T-cell (primary cell): Measurements from ENCODE around the gene PPIL6. TPM values are rescaled to one million over a fixed set of nuclear protein-coding genes. Genes with fewer than 3 reads are reported as not detected.
A peak's percentile ranks its signal among the peaks of the same experiment; 100 is the strongest.
"Not testable (repeated sequence)": the region's sequence is repeated elsewhere in the genome, so short reads cannot be mapped to it uniquely, and the experiment has no call there.

ENCODE experiments used
- ATAC-seq, 4 experiments: fragments of 200-7000 bp in 3 of 4; fragments of 150-1000 bp in 1 of 4; cut with Tn5 transposase; replicated peaks in 1 of 4; 1 replicate in 3 of 4; 2 replicates in 1 of 4; pipeline ENCODE4 v1.10.0; 2021; ENCODE audit warnings: moderate library complexity in 3 of 4, mild to moderate bottlenecking in 2 of 4, moderate number of reproducible peaks in 1 of 4
- CTCF ChIA-PET, 2 donors: fragments of 300-600 bp; sonication (Branson Sonifier 250); formaldehyde crosslinking; loops; one replicate each; lab custom pipeline; 2022; ENCODE audit warnings: antibody characterized with exemption in 2 of 2; lab: Charles Lee
- POLR2A ChIA-PET, 2 donors: fragments of 300-600 bp; sonication (Branson Sonifier 250); formaldehyde crosslinking; loops; one replicate each; lab custom pipeline; 2022; ENCODE audit warnings: antibody characterized with exemption in 2 of 2; lab: Charles Lee
- DNase-seq, 35 experiments: peaks; one replicate each; pipeline versions ENCODE4 v3.0.0 to v3.0.0-alpha.2; 2013 to 2023
- H3K27ac ChIP-seq: one replicate; pipeline ENCODE4 v1.5.1; 2013; ENCODE audit warnings: low read length
- H3K27me3 ChIP-seq, 2 experiments: replicated peaks in 1 of 2; 1 replicate in 1 of 2; 2 replicates in 1 of 2; pipeline versions ENCODE4 v1.6.1 to v1.7.0; 2013; ENCODE audit warnings: low read length in 1 of 2, mixed read lengths in 1 of 2; ENCODE audit not compliant: control insufficient read depth in 2 of 2, insufficient read depth in 2 of 2; ENCODE audit errors: extremely low read depth in 1 of 2
- H3K36me3 ChIP-seq, 2 donors: 1 replicate in 1 of 2; 2 replicates in 1 of 2; pipeline versions ENCODE4 v1.6.1 to v1.7.0; 2013; ENCODE audit warnings: low read length in 1 of 2; ENCODE audit not compliant: control insufficient read depth in 2 of 2, insufficient read depth in 1 of 2; ENCODE audit errors: extremely low read depth in 1 of 2
- H3K4me1 ChIP-seq, 2 experiments: 1 replicate in 1 of 2; 2 replicates in 1 of 2; pipeline versions ENCODE4 v1.6.1 to v1.7.0; 2013; ENCODE audit warnings: low read length in 2 of 2, mixed read lengths in 1 of 2; ENCODE audit not compliant: insufficient read depth in 2 of 2, control insufficient read depth in 1 of 2; ENCODE audit errors: extremely low read depth in 1 of 2
- H3K4me3 ChIP-seq, 2 donors: 1 replicate in 1 of 2; 2 replicates in 1 of 2; pipeline versions ENCODE4 v1.5.1 to v1.7.0; 2013; ENCODE audit warnings: mild to moderate bottlenecking in 2 of 2, low read length in 1 of 2, moderate library complexity in 1 of 2; ENCODE audit not compliant: control insufficient read depth in 1 of 2; ENCODE audit errors: extremely low read depth in 1 of 2
- H3K9me3 ChIP-seq: 2 replicates; pipeline ENCODE4 v1.7.0; 2013
- H3K27ac Mint-ChIP-seq, 2 donors: one replicate each; pipeline ENCODE4 v1.8.0; 2020 to 2021; ENCODE audit warnings: mild to moderate bottlenecking in 2 of 2, mixed read lengths in 2 of 2
- H3K27me3 Mint-ChIP-seq, 2 donors: one replicate each; pipeline ENCODE4 v1.8.0; 2021 to 2022; ENCODE audit warnings: mixed read lengths in 2 of 2
- H3K36me3 Mint-ChIP-seq: one replicate; pipeline ENCODE4 v1.8.0; 2021; ENCODE audit warnings: mixed read lengths
- H3K4me1 Mint-ChIP-seq, 3 donors: one replicate each; pipeline ENCODE4 v1.8.0; 2020 to 2022; ENCODE audit warnings: mixed read lengths in 3 of 3, mild to moderate bottlenecking in 1 of 3
- H3K4me3 Mint-ChIP-seq, 3 donors: one replicate each; pipeline ENCODE4 v1.8.0; 2020 to 2022; ENCODE audit warnings: mild to moderate bottlenecking in 3 of 3, mixed read lengths in 3 of 3, moderate library complexity in 3 of 3
- H3K9me3 Mint-ChIP-seq, 3 donors: one replicate each; pipeline ENCODE4 v1.8.0; 2020 to 2022; ENCODE audit warnings: mixed read lengths in 3 of 3
- whole genome bisulfite sequencing: methylation state at CpG from one replicate; pipeline ENCODE4 v1.1.5; 2013; ENCODE audit warnings: missing lambda C conversion rate; ENCODE audit not compliant: insufficient coverage; 5-methylcytosine and 5-hydroxymethylcytosine counted together
- total RNA-seq, 35 experiments: library from RNA in 6 of 35; stranded (reverse) in 6 of 35; fragments of 120-200 nt in 1 of 35; gene quantifications; one replicate each; pipeline versions ENCODE4 v1.2.1 to v1.2.4 and lab custom pipeline; 2013 to 2026

PPIL6 gene
- total RNA-seq, 5 donors from 2014 or later (not counting 1 experiment from before 2014, with no cell fraction given): 0.07 to 1.5 (median 0.38) TPM

- ChIA-PET POLR2A (interaction anchor here (0.5 to 0.9 kb wide), 2 partner anchors 10 to 15 kb away, joined by 6 to 9 read pairs; no protein-coding TSS in a partner anchor), CTCF (no interaction called here)
- Mint-ChIP-seq H3K4me1 (peaks cover 58 to 69% (median 61%) of the 10 kb centered on the region in 3 donors), H3K36me3 (peaks cover 81% of the 10 kb centered on the region), H3K27ac (peak overlapping the region; percentile 34 to 46), H3K4me3 (no peak overlapping the region), H3K27me3 (no peaks in the 10 kb centered on the region), H3K9me3 (no peaks in the 10 kb centered on the region)
- Histone ChIP-seq H3K27ac (no peak overlapping the region), H3K9me3 (no peaks in the 10 kb centered on the region), H3K4me1 (peaks cover 0 to 17% of the 10 kb centered on the region in 2 experiments), H3K4me3 (no peak overlapping the region), H3K36me3 (peaks cover 16 to 93% of the 10 kb centered on the region in 2 donors), H3K27me3 (no peaks in the 10 kb centered on the region)
- DNase-seq (no peak), ATAC-seq (no peak)
- 89% methylated on average over 4 of the region's 5 CpGs for WGBS
Measured at GRCh38 chr6:109469591-109470189, 29.3 kb upstream of the PPIL6 start.

- ChIA-PET CTCF (no interaction called here), POLR2A (no interaction called here)
- WGBS: 96% methylated on average over 5 of the region's 6 CpGs
- Histone ChIP-seq H3K9me3 (no peaks in the 10 kb centered on the region), H3K27me3 (no peaks in the 10 kb centered on the region), H3K36me3 (peaks cover 10 to 88% of the 10 kb centered on the region in 2 donors), H3K27ac (no peak overlapping the region), H3K4me1 (peaks cover 0 to 4% of the 10 kb centered on the region in 2 experiments), H3K4me3 (no peak overlapping the region)
- H3K4me3 Mint-ChIP-seq: no peak overlapping the region
- DNase-seq (no peak), ATAC-seq (no peak)
- H3K4me1 Mint-ChIP-seq: peaks cover 56 to 66% (median 62%) of the 10 kb centered on the region in 3 donors
- peaks cover 76% of the 10 kb centered on the region for H3K36me3 Mint-ChIP-seq
- no peaks in the 10 kb centered on the region for H3K9me3 Mint-ChIP-seq
- H3K27me3 Mint-ChIP-seq: no peaks in the 10 kb centered on the region
- H3K27ac Mint-ChIP-seq: peak overlapping the region; percentile 6 to 35
Measured at GRCh38 chr6:109467696-109468095, 27.3 kb upstream of the PPIL6 start.

DNA sequence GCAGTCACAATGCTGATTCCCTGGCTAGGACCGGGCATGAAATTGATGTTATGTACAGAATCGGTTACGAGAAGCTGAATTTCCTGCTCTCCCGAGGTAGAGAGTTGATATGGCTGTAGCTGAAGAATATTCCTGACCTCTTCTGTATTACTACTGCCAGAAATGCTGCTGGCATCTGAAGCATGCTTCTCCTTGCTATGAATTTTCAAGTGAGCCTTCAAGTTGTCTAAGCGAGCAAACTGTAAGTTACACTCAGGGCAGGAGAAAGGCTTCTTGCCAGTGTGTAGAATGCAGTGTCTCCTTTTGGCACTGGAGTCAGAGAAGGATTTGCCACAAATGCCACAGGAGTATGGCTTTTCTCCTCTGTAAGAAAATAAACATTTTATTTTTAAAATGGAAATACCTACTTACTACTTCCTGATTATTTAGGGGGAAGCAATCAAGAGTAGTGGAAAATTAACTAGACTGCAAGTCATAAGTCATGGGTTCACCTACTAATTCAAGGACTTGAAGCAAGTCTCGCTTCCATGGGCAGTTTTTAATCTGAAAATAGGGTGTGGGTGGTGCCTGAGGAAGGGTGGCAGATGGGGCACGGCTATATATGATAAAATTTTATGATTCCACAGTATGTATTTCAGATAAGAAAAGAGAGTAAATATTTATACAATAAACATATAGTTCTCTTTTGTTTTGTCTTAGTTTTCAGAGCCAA lies 25.9 kb upstream of the PPIL6 start:
- H3K4me3 Mint-ChIP-seq: no peak overlapping the region
- H3K27me3 Mint-ChIP-seq: no peaks in the 10 kb centered on the region
- no peak for ATAC-seq
- H3K4me3 ChIP-seq: no peak overlapping the region
- CTCF ChIA-PET: interaction anchor here in 1 of 2 donors (0.6 kb wide), 1 partner anchor 41 kb away, joined by 3 read pairs; no protein-coding TSS in a partner anchor
- H3K36me3 Mint-ChIP-seq: peaks cover 73% of the 10 kb centered on the region
- WGBS: 100% methylated on average over 5 of the region's 7 CpGs
- no peaks in the 10 kb centered on the region for H3K9me3 ChIP-seq
- no peaks in the 10 kb centered on the region for H3K27me3 ChIP-seq
- POLR2A ChIA-PET: no interaction called here
- DNase-seq: no peak
- H3K36me3 ChIP-seq: peaks cover 10 to 87% of the 10 kb centered on the region in 2 donors
- H3K4me1 ChIP-seq: peaks cover 0 to 4% of the 10 kb centered on the region in 2 experiments
- H3K27ac ChIP-seq: no peak overlapping the region
- H3K4me1 Mint-ChIP-seq: peaks cover 49 to 64% (median 60%) of the 10 kb centered on the region in 3 donors
- H3K9me3 Mint-ChIP-seq: no peaks in the 10 kb centered on the region
- H3K27ac Mint-ChIP-seq: peak overlapping the region in 1 of 2 donors; percentile 62

GRCh38 chr6:109465772-109466171 lies 25.3 kb upstream of the PPIL6 start:
- ATAC-seq: no peak
- CTCF ChIA-PET: interaction anchor here in 1 of 2 donors (0.6 kb wide), 1 partner anchor 40 kb away, joined by 3 read pairs; no protein-coding TSS in a partner anchor
- H3K36me3 ChIP-seq: peaks cover 4 to 84% of the 10 kb centered on the region in 2 donors
- no peaks in the 10 kb centered on the region for H3K9me3 ChIP-seq
- peaks cover 0 to 4% of the 10 kb centered on the region in 2 experiments for H3K4me1 ChIP-seq
- H3K27me3 ChIP-seq: no peaks in the 10 kb centered on the region
- Mint-ChIP-seq H3K9me3 (no peaks in the 10 kb centered on the region), H3K27me3 (no peaks in the 10 kb centered on the region), H3K27ac (peak overlapping the region; percentile 59 to 62), H3K4me3 (no peak overlapping the region), H3K4me1 (peaks cover 44 to 62% (median 60%) of the 10 kb centered on the region in 3 donors), H3K36me3 (peaks cover 73% of the 10 kb centered on the region)
- no peak overlapping the region for H3K27ac ChIP-seq
- POLR2A ChIA-PET: no interaction called here
- no peak for DNase-seq
- WGBS: 91% methylated on average over 7 of the region's 7 CpGs
- H3K4me3 ChIP-seq: no peak overlapping the region

GRCh38 chr6:109461733-109462526 lies 21.5 kb upstream of the PPIL6 start:
- ChIA-PET POLR2A (no interaction called here), CTCF (interaction anchor here in 1 of 2 donors (0.5 to 0.6 kb wide), 2 partner anchors 16 to 48 kb away, joined by 3 to 4 read pairs; no protein-coding TSS in a partner anchor)
- no CpG with 5 or more reads among the region's 1 CpG for WGBS
- H3K27me3 ChIP-seq: no peaks in the 10 kb centered on the region
- Mint-ChIP-seq H3K4me3 (no peak overlapping the region), H3K4me1 (peaks cover 51 to 70% (median 66%) of the 10 kb centered on the region in 3 donors), H3K27me3 (no peaks in the 10 kb centered on the region), H3K27ac (peak overlapping the region; percentile 66 to 68), H3K36me3 (peaks cover 36% of the 10 kb centered on the region), H3K9me3 (no peaks in the 10 kb centered on the region)
- no peaks in the 10 kb centered on the region for H3K9me3 ChIP-seq
- H3K36me3 ChIP-seq: peaks cover 3 to 49% of the 10 kb centered on the region in 2 donors
- DNase-seq (no peak), ATAC-seq (no peak)
- no peak overlapping the region for H3K4me3 ChIP-seq
- H3K4me1 ChIP-seq: peaks cover 13 to 27% of the 10 kb centered on the region in 2 experiments
- H3K27ac ChIP-seq: no peak overlapping the region

DNA sequence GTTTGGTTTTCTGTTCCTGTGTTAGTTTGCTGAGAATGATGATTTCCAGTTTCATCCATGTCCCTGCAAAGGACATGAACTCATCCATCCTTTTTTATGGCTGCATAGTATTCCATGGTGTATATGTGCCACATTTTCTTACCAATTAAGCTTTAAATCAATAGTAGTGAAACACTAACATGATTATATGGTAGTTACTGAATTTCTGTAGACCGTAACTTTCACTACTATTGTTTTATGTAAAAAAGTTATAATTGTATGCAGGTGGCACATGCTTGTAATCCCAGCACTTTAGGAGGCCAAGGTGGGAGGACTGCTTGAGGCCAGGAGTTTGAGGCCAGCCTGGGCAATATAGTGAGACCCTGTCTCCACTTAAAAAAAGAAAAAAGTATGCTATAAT lies 20.8 kb upstream of the PPIL6 start:
- H3K27me3 ChIP-seq, H3K9me3 ChIP-seq, H3K27ac ChIP-seq, H3K9me3 Mint-ChIP-seq, H3K4me3 ChIP-seq, H3K4me3 Mint-ChIP-seq, ATAC-seq, POLR2A ChIA-PET, DNase-seq, H3K27me3 Mint-ChIP-seq: not testable (repeated sequence)
- Mint-ChIP-seq H3K4me1 (peaks cover 56 to 77% (median 73%) of the 10 kb centered on the region in 3 donors), H3K27ac (peak overlapping the region in 1 of 2 donors; percentile 68), H3K36me3 (peaks cover 35% of the 10 kb centered on the region)
- peaks cover 15 to 34% of the 10 kb centered on the region in 2 experiments for H3K4me1 ChIP-seq
- CTCF ChIA-PET: interaction anchor here in 1 of 2 donors (0.5 to 1.6 kb wide), 3 partner anchors 17 to 47 kb away, joined by 3 to 6 read pairs (median 4); no protein-coding TSS in a partner anchor
- WGBS: no CpG with 5 or more reads among the region's 1 CpG
- peaks cover 3 to 42% of the 10 kb centered on the region in 2 donors for H3K36me3 ChIP-seq
